Stimulated activated naive CD8-positive, alpha-beta T cell treated with anti-CD3 and anti-CD28 coated beads, Interleukin-15, Interleukin-2, amounts not matched to agents 100 ng/mL and 50 ng/mL, for 24 hours (primary cell): ENCODE results near the gene VN1R5.
"Not testable (repeated sequence)": the region's sequence is repeated elsewhere in the genome, so short reads cannot be mapped to it uniquely, and the experiment has no call there.

Experiments
- H3K27ac Mint-ChIP-seq: one replicate; pipeline ENCODE4 v1.8.0; 2021; ENCODE audit warnings: mild to moderate bottlenecking, mixed read lengths
- H3K27me3 Mint-ChIP-seq: one replicate; pipeline ENCODE4 v1.8.0; 2021; ENCODE audit warnings: mixed read lengths
- H3K36me3 Mint-ChIP-seq: one replicate; pipeline ENCODE4 v1.8.0; 2021; ENCODE audit warnings: low read depth, mixed read lengths
- H3K4me1 Mint-ChIP-seq: one replicate; pipeline ENCODE4 v1.8.0; 2021; ENCODE audit warnings: low read depth, mixed read lengths
- H3K4me3 Mint-ChIP-seq: one replicate; pipeline ENCODE4 v1.8.0; 2021; ENCODE audit warnings: mild to moderate bottlenecking, mixed read lengths
- H3K9me3 Mint-ChIP-seq: one replicate; pipeline ENCODE4 v1.8.0; 2021; ENCODE audit warnings: mixed read lengths

The VN1R5 gene

DNA sequence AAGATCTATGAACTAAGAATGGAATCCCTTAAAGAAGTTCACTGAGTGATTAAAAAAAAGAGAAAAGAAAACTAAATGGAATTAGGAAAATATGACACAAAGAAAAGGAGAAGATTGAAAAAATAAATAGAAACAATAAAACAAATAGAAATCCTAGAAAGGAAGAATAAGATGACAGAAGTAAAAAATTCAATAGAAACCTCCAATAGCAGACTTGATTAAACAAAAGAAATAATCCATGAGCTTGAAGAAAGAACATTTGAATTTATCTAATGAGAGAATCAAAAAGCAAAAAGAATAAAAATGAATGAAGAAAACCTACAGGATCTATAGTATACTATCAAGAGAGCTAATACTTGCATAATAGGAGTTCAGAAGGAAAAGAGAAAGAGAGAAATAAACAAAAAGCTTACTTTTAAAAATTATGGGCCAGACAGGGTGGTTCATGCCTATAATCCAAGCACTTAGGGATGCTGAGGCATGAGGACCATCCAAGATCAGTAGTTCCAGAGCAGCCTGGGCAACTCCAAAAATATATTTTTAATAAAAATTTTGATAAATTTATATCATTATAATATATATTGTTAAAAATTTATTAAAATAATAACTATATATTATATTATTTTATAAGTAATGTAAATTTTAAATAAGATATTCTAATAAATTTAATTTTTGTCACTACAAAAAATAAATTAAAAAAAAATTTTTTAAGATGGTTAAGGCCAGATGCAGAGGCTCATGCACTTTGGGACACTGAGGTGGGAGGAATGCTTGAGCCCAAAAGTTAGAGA, 9.4 kb upstream of the VN1R5 start:
- no peaks in the 10 kb centered on the region for H3K4me1 Mint-ChIP-seq
- H3K4me3 Mint-ChIP-seq = no peak overlapping the region
- peaks cover 23% of the 10 kb centered on the region for H3K9me3 Mint-ChIP-seq
- H3K36me3 Mint-ChIP-seq = no peaks in the 10 kb centered on the region
- no peaks in the 10 kb centered on the region for H3K27me3 Mint-ChIP-seq
- H3K27ac Mint-ChIP-seq = no peak overlapping the region

DNA sequence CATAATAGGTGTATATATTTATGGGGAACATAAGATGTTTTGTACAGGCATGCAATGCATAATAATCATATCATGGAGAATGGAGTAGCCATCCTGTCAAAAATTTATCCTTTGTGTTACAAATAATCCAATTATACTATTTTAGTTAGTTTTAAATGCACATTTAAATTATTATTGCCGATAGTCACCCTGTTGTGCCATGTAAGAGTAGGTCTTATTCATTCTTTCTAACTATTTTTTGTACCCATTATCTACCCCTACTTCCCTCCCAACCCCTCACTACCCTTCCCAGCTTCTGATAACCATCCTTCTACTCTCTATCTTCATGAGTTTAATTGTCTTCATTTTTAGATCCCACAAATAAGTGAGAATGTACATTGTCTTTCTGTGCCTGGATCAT, 8.3 kb upstream of the VN1R5 start:
- Mint-ChIP-seq H3K27ac (no peak overlapping the region), H3K36me3 (no peaks in the 10 kb centered on the region), H3K9me3 (peaks cover 23% of the 10 kb centered on the region), H3K27me3 (peaks cover 6% of the 10 kb centered on the region), H3K4me3 (no peak overlapping the region), H3K4me1 (no peaks in the 10 kb centered on the region)

DNA sequence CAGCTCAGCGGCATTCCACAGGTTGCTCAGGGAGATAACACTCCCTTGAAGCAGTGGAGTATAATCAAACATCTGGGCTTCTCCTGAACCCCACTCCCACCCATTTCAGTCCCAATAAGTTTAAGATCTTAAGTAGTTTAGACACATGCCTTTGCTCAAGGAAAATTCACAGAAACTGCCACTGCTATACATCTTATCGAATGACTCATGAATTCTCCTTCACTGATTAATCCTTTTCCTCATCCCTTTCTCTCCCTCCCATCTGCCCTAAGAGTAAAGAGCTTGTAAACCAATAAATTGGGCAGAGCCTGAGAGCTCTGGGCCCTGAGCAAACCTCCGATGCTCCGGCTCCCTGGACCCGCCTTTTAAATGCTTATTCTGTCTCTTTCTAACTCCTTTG, 10.2 kb downstream of the VN1R5 start:
- peaks cover 21% of the 10 kb centered on the region for H3K9me3 Mint-ChIP-seq

DNA sequence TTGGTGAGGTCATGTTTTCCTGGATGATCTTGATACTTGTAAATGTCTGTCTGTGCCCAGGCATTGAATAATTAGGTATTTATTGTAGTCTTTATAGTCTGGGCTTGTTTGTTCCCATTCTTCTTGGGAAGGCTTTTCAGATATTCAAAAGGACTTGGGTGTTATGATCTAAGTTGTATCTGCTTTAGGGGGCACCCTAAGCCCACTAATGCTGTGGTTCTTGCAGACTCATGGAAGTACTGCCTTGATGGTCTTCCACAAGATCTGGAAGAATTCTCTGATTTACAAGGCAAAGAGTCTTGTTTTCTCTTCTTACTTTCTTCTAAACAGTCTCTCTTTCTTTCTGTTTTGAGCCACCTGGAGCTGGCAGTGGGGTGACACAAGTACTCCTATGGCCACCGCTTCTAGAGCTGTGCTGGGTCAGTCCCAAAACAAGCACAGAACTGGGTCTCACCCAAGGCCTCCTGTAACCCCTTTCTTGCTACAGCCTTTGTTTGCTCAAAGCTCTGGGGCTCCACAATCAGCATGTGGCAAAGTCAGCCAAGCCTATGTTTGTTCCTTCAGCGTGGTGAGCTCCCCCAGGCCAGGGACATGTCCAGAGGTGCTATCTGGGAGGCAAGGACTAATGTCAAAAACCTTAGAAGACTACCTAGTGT, 12.6 kb downstream of the VN1R5 start:
- peaks cover 30% of the 10 kb centered on the region for H3K9me3 Mint-ChIP-seq
- no peaks in the 10 kb centered on the region for H3K4me1 Mint-ChIP-seq
- no peak overlapping the region for H3K4me3 Mint-ChIP-seq
- no peaks in the 10 kb centered on the region for H3K27me3 Mint-ChIP-seq
- no peaks in the 10 kb centered on the region for H3K36me3 Mint-ChIP-seq
- no peak overlapping the region for H3K27ac Mint-ChIP-seq

More for the DNA sequence above, 10.2 kb downstream of the VN1R5 start:
- Mint-ChIP-seq H3K4me3 (no peak overlapping the region), H3K27me3 (no peaks in the 10 kb centered on the region), H3K4me1 (no peaks in the 10 kb centered on the region), H3K36me3 (no peaks in the 10 kb centered on the region), H3K27ac (no peak overlapping the region)

DNA sequence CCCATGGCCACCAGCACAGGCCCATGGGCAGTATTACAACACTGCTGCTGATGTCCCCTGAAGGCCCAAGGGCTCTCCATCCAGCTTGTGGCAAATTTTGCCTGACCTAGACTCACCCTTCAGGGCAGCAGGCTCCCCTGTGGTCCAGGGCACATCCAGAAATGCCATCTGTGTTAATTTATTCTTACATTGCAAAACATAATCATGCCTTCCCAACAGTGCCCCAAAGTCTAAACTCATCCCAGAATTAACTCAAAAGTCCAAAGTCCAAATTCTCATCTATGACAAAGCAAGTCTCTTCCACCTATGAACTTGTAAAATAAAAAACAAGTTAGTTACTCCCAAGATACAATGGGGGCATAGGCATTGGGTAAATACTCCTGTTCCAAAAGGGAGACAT, 13.3 kb downstream of the VN1R5 start:
- Mint-ChIP-seq H3K4me3 (no peak overlapping the region), H3K9me3 (peaks cover 30% of the 10 kb centered on the region), H3K36me3 (no peaks in the 10 kb centered on the region), H3K4me1 (no peaks in the 10 kb centered on the region), H3K27ac (no peak overlapping the region), H3K27me3 (no peaks in the 10 kb centered on the region)

DNA sequence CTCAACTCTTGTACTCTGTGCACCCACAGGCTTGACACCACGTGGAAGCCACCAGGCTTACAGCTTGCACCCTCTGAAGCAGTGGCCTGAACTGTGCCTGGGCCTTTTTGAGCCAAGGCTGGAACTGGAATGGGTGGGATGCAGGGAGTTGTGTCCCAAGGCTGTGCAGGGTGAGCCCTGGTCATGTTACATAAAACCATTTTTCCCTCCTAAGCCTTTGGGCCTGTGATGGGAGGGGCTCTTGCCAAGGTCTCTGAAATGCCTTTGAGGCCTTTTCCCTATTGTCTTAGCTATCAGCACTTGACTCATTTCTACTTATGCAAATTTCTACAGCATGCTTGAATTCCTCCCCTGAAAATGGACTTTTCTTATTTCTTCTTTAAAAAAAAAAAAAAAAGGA, 14.1 kb downstream of the VN1R5 start:
- Mint-ChIP-seq H3K9me3 (peaks cover 27% of the 10 kb centered on the region), H3K4me3 (no peak overlapping the region), H3K4me1 (no peaks in the 10 kb centered on the region), H3K27me3 (no peaks in the 10 kb centered on the region), H3K36me3 (no peaks in the 10 kb centered on the region), H3K27ac (no peak overlapping the region)

GRCh38 chr1:247273013-247273412, 17.1 kb downstream of the VN1R5 start:
- Mint-ChIP-seq H3K4me3 (no peak overlapping the region), H3K4me1 (no peaks in the 10 kb centered on the region), H3K27ac (no peak overlapping the region), H3K27me3 (no peaks in the 10 kb centered on the region), H3K9me3 (peaks cover 31% of the 10 kb centered on the region), H3K36me3 (peaks cover 6% of the 10 kb centered on the region)

GRCh38 chr1:247274605-247275256, 18.9 kb downstream of the VN1R5 start:
- no peaks in the 10 kb centered on the region for H3K4me1 Mint-ChIP-seq
- H3K9me3 Mint-ChIP-seq = peaks cover 31% of the 10 kb centered on the region
- H3K27me3 Mint-ChIP-seq = no peaks in the 10 kb centered on the region
- no peak overlapping the region for H3K4me3 Mint-ChIP-seq
- no peak overlapping the region for H3K27ac Mint-ChIP-seq
- peaks cover 6% of the 10 kb centered on the region for H3K36me3 Mint-ChIP-seq

DNA sequence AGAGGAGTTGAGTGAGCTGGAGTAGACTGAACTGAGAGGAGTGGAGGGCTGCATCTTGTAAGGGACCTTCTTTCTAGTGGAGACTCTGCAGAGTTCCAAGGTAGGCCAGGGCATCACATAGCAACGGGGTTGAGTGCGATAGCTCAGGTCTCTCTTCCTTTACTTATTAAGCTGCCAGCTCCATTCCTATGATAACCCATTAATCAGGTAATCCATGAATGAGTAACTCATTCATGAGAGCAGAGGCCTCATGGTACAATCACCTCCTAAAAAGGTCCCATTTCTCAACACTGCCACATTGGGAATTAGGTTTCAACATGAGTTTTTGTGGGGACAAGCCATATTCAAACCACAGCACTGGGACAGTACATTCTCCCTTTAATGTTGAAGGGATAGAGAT, 21.3 kb downstream of the VN1R5 start:
- H3K27ac Mint-ChIP-seq = no peak overlapping the region
- peaks cover 6% of the 10 kb centered on the region for H3K36me3 Mint-ChIP-seq
- no peaks in the 10 kb centered on the region for H3K27me3 Mint-ChIP-seq
- H3K9me3 Mint-ChIP-seq = peaks cover 13% of the 10 kb centered on the region
- H3K4me3 Mint-ChIP-seq = no peak overlapping the region
- H3K4me1 Mint-ChIP-seq = no peaks in the 10 kb centered on the region

GRCh38 chr1:247281001-247281574, 25.2 kb downstream of the VN1R5 start:
- H3K4me3 Mint-ChIP-seq = no peak overlapping the region
- H3K9me3 Mint-ChIP-seq = peaks cover 6% of the 10 kb centered on the region
- H3K27ac Mint-ChIP-seq = no peak overlapping the region
- peaks cover 2% of the 10 kb centered on the region for H3K36me3 Mint-ChIP-seq
- H3K4me1 Mint-ChIP-seq = no peaks in the 10 kb centered on the region
- H3K27me3 Mint-ChIP-seq = no peaks in the 10 kb centered on the region

- H3K4me1 Mint-ChIP-seq = no peaks in the 10 kb centered on the region
- H3K4me3 Mint-ChIP-seq = no peak overlapping the region
- no peaks in the 10 kb centered on the region for H3K36me3 Mint-ChIP-seq
- no peak overlapping the region for H3K27ac Mint-ChIP-seq
- no peaks in the 10 kb centered on the region for H3K27me3 Mint-ChIP-seq
- peaks cover 8% of the 10 kb centered on the region for H3K9me3 Mint-ChIP-seq
These were observed 30.3 kb downstream of the VN1R5 start for GRCh38 chr1:247286134-247286670.

DNA sequence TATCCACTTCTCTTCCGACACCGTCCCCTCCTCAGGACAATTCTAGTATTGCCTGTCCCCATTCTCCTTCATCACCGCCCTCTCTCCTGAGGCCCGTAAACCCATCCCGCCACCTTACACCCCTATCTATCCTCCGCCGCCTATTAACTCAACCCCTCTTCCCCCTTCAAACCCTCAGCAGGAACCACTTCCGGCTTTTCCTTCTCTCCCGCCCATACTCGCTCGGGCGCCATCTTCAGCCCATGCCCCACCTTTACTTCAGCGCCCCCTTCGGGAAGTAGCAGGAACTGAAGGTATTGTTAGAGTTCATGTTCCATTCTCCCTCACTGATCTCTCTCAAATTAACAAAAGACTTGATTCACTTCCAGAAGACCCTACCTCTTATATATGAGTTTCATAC, 31.6 kb downstream of the VN1R5 start:
- no peaks in the 10 kb centered on the region for H3K4me1 Mint-ChIP-seq
- no peaks in the 10 kb centered on the region for H3K36me3 Mint-ChIP-seq
- no peak overlapping the region for H3K27ac Mint-ChIP-seq
- no peak overlapping the region for H3K4me3 Mint-ChIP-seq
- H3K9me3 Mint-ChIP-seq = peaks cover 8% of the 10 kb centered on the region
- H3K27me3 Mint-ChIP-seq = no peaks in the 10 kb centered on the region

- Mint-ChIP-seq H3K27ac (no peak overlapping the region), H3K9me3 (peaks cover 8% of the 10 kb centered on the region), H3K4me3 (no peak overlapping the region), H3K4me1 (no peaks in the 10 kb centered on the region), H3K27me3 (no peaks in the 10 kb centered on the region), H3K36me3 (no peaks in the 10 kb centered on the region)
These were observed 32.5 kb downstream of the VN1R5 start for GRCh38 chr1:247288341-247288740.

DNA sequence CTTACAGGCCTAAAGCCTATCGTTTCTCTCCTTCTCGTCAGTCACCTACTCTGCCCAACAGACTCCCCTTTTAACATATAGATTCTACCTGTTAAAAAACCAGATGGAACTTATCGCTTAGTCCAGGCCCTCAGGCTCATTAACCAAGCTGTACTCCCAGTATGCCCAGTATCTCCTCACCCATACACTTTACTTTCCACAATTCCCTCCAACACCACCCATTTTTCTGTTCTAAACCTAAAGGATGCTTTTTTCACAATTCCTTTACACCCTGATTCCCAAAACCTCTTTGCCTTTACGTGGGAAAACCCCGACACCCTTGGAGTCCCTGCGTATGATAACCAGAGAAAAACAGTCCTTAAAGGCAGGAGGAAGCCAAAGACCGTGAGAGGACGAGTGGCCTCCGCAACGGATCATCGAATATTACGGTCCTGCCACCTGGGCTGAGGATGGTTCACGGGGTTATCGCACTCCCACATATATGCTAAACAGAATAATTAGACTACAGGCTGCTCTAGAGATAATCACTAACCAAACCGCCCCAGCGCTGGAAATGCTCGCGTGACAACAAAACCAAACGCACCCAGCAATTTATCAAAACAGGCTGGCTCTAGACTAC, 33.5 kb downstream of the VN1R5 start:
- H3K36me3 Mint-ChIP-seq, H3K9me3 Mint-ChIP-seq, H3K4me1 Mint-ChIP-seq, H3K27ac Mint-ChIP-seq, H3K27me3 Mint-ChIP-seq, H3K4me3 Mint-ChIP-seq: not testable (repeated sequence)

- Mint-ChIP-seq H3K4me1 (no peaks in the 10 kb centered on the region), H3K9me3 (peaks cover 8% of the 10 kb centered on the region), H3K4me3 (no peak overlapping the region), H3K27me3 (no peaks in the 10 kb centered on the region), H3K36me3 (no peaks in the 10 kb centered on the region), H3K27ac (no peak overlapping the region)
These were observed 34.7 kb downstream of the VN1R5 start for GRCh38 chr1:247290576-247290975.
